ENCODE measurements around the gene DERL2.

Gene DERL2

GRCh38 chr17:5500589-5501391 lies 14.8 kb upstream of the DERL2 start:
- peak; percentile 43 to 62 for DNase-seq

DNA sequence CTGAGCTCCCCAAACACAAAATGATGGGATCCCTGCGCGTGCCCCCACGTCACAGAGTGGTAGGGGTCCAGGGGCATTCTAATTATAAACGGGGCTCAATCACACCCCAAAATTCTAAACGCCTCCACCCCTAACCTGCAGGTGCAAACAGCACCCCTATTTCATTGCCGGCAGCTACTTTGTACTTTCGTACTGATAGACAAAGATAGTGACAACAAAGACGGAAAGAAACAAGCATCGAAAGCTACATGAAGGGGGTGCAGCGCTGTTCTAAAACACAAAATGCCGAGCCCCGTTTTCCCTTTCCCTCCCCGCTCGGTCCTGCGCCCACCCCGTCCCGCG lies 14.2 kb upstream of the DERL2 start:
- DNase-seq: no peak

GRCh38 chr17:5499476-5500231 lies 13.7 kb upstream of the DERL2 start:
- no peak for DNase-seq

DNA sequence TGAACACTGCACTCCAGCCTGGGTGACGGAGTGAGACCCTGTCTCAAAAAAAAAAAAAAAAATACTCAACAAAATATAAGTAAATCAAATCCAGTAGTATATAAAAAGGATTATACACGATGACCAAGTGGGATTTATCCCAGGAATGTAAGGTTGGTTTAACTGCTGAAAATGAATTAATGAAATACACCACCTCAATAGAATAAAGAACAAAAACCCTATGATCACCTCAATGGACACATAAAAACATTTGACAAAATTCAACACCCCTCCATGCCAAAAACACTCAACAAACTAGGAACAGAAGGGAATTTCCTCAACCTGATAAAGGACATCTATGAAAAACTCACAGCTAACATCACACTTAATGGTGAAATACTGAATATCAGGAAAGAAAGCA lies 7.0 kb upstream of the DERL2 start:
- DNase-seq: no peak

DNA sequence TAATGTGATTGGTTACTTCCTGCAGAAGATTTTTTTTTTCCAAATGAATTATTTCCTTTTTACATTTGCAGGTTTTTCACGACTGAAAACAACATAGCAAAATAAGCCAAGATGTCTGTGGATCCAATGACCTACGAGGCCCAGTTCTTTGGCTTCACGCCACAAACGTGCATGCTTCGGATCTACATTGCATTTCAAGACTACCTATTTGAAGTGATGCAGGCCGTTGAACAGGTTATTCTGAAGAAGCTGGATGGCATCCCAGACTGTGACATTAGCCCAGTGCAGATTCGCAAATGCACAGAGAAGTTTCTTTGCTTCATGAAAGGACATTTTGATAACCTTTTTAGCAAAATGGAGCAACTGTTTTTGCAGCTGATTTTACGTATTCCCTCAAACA lies 2.8 kb upstream of the DERL2 start:
- DNase-seq: no peak

DNA sequence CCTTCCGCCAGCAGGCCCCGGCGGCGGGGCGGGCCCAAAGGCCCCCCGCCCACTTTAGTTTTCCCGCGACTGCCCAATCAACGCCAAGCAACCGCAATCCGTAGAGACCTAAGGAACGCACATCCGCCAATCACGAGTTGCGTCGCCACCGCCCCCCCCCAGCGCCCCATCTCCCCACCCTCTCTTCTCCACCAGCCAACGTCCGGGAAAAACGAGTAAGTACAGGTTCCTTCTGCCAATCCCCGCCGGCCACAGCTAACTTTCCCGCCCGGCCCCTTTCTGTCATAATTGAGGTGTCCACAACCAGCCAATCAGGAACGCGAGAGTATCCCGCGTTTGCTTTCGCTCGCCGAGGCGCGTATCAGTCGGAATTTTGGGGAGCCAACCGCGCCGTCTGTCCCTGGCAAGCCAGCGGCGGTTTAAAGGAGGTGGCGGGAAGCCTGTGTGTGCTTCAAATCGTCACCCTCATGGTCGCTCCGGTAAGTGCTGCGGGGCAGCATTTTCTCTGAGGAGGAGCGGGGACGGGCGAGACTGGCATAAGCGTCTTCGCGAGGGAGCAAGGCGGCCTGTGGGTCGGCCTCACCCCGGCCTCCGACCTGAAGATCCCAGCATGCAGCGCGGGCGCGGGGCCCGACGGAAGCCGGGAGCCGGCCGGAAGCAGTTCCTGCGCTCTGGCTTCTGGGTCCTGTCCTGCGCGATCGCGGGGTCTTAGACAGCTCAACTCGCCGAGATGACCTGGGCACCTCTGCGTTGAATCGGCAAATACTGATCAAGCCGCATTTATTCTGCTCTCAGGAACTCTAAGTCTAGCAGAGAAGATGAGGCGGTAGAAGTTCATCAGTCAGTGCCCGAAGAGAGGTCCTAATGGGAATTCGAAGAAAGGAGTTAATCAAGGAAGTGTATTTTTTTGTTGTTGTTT lies 487 bp upstream of the DERL2 start, which contains the start of gene MIS12:
Gene MIS12 (plus strand): TSS at position 361 of the 919 bp plus-strand sequence. CDS start 2,297 bp downstream, outside the sequence.
- DNase-seq: peak; percentile 90 to 93

- DNase-seq: no peak
These were observed 4.5 kb downstream of the DERL2 start for GRCh38 chr17:5481451-5481850.

DNA sequence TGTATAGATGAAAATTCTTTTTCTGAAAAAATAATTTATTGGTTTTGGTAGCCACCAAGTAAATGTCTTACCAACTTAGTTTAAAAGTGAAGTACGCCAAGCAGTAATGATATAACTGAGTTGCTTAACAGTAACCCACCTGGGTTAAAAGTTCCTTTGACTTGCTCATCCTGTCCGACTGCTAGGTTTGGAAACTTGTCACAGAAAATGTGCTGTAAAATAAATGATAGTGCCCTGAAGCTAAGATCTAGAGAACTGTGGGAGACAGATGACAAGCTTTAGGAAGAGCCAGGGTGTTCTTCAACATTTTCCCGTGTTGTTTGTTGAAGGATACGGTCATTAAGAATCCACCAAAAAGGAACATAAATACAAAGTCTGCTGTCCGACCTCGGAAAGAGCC lies 5.0 kb downstream of the DERL2 start:
- DNase-seq: no peak

DNA sequence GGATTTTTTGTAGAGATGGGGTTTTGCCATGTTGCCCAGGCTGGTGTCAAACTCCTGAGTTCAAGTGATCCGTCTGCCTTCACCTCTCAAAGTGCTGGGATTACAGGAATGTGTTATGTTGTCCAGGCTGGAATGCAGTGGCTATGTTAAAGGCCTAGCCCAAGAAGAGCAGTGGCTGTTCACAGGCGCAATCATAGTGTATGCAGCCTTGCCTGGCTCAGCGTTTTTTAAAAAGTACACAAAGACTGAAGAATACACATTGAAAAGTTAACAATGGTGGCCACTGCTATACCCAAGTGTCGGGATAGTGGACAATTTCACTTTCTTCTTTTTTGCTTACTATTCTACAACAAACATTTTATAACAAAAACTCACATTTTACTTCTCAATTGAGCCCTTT lies 7.0 kb downstream of the DERL2 start:
- DNase-seq: no peak

GRCh38 chr17:5473906-5474305 lies 12.1 kb downstream of the DERL2 start:
- no peak for DNase-seq

DNA sequence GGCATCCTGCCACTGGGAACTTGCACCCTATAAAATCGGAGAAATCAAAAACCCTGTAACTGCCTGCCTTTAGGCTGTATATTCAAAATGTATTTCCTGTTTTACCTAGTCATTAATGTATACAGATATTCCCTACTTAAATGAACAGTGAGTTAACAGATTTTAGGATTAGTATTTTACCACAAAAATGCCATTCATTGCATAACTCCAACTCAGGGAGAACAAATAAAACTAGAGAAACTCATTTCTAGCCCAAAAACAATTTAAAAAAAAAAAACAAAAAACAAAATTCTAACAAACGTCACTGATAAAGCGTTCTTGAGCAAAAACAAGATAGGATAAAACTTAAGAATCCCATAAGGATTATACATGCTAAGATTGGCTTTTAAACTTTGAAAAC lies 13.5 kb downstream of the DERL2 start:
- no peak for DNase-seq

- DNase-seq: peak; percentile 11 to 13
These were observed 17.9 kb downstream of the DERL2 start for GRCh38 chr17:5468075-5468473.

DNA sequence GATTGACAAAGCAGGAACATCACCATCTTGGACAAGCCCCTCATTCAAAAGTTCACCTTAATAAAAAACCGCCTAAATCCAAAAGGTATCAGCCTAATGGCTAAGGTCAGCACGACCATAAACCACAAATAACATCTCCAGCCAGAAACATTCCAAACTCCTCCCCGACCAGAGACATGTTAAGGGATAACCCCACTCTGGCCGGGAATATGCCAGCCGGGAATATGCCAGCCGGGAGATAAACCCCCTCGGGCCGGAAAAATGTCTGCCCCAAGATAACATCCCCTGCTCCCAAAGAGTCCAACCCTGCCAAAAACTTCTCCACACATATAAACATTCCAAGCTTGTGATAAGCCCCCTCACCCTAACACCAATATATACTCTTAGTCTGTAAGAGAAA lies 18.6 kb downstream of the DERL2 start:
- no peak for DNase-seq

- DNase-seq: no peak
These were observed 19.7 kb downstream of the DERL2 start for GRCh38 chr17:5466295-5466694.

- no peak for DNase-seq
These were observed 21.1 kb downstream of the DERL2 start for GRCh38 chr17:5464717-5465507.

DNA sequence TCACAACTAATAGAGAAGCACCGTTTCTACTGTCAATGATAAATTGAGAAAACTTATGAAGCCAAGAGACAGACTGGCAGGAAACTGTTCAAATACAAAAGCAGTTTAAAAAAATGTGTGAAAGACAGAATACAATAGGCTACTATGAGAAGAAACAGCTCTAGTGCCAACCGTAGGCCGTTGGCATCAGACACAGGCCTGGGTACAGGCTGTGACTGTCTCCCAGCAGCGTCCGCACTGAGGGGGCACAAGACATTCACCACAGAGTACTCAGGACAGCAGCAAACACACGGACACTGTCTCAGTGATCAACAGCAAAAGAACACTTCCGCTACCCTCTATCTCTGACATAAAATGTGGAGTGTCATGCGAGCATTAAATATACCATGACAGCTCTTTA lies 39.2 kb downstream of the DERL2 start:
- no peak for DNase-seq

- no peak for DNase-seq
These were observed 41.8 kb downstream of the DERL2 start for GRCh38 chr17:5444209-5444608.

- DNase-seq: no peak
These were observed 42.2 kb downstream of the DERL2 start for GRCh38 chr17:5443728-5444127.

GRCh38 chr17:5439446-5439764 lies 46.6 kb downstream of the DERL2 start:
- DNase-seq: no peak

DNA sequence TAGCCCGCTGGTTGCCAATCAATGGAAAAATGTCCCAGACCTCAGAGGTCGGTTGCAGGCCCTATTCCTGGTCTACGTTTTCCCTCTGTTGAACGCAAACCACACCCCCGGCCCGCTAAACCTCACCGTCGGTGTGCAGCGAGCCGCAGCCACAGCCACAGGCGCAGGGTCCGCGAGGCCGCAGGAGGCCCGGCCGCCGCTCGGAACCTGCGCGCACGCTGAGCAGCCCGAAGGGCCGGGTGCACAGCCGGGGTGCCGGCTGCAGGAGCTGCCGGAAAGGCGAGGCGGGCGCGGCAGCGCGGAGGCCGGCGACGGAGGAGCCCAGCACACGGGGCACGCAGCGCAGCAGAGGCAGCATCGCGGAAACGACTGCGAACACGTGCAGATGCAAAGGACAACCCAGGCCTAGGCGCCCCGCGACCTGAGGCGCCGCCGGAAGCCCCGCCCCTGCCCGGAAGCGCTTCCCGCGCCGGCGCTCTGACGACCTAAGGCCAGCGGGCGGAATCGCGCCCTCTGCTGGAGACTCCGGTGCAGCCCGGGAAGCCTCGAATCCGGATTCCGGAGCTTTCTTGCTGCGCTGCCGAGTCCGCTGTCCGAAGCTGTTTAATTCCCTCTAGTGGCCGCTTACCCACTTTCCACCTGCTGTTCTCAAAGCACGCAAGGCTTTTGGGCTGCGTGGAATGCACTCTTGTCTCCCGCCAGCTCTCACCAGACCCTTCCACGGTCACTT lies 47.1 kb downstream of the DERL2 start, which contains the start of gene C1QBP:
Gene C1QBP (minus strand): TSS at position 440 of the 730 bp plus-strand sequence. CDS start 82 bp downstream, at position 358.
- peak; percentile 95 to 96 for DNase-seq

DNA sequence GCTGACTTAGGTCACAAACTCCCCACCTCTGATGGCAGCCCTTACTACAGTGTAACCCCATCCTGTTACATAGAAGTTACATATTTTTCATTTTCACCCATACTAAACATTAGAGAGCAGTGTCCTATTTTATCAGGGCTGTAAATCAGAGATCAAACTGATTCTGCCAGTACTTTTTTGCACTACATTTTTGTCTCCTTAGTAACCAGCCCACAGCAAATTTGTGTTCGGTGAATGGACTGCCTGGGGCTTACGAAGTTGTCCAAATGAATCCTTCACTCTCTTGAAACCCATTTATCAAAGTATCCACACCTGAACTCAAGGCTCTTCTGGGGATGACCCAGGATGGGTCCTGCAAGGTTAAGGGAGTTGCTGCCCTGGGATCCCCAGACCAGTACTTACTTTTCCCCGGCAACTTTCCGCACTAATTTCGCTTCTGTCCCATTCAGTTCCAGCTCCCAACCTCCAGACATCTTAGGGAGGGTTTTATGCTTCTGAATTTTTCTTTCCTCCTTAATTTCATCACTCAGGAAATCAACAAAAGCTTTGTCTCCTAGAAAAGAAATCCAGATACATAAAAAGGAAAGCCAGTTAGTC lies 48.2 kb downstream of the DERL2 start:
- DNase-seq: no peak

Data from stimulated activated CD4-positive, alpha-beta T cell treated with anti-CD3 and anti-CD28 coated beads, Interleukin-2, amount 100 ng/mL, for 48 hours (primary cell).